Kidney capillary endothelial cell (primary cell): ENCODE data around the gene GNL3.
"Not testable (repeated sequence)": the region's sequence is repeated elsewhere in the genome, so short reads cannot be mapped to it uniquely, and the experiment has no call there.

ENCODE experiments used
- DNase-seq: peaks from one replicate; pipeline ENCODE4 v3.0.0-alpha.2; 2018; ENCODE audit warnings: low spot score

GNL3 gene

DNA sequence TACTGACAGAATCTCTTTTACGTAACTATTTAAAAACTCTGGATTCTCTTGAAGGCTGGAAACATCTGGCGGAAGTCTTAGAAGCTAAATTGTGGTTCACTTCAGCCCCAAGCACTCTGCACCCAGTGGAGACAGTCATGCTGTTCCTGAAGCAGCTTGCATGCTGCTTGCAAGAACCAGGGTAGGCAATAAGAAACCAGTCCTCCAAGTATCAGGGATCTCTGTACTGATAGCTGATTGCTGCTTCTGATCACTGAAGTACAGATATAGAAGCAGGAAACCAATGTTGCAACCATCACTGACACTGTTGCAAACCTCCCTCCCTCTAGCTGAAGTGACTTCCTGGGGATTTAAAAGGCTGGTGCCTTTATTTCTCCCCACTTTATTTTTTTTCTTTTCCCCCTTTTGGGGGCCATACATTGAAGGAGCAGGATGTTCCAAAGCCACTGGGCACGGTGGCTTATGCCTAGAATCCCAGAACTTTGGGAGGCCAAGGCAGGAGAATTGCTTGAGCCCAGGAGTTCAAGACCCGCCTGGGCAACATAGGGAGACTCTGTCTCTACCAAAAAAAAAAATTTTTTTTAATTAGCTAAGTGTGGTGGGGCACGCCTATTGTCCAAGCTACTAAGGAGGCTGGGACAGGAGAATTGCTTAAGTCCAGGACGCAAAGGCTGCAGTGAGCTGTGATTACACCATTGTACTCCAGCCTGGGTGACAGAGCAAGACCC lies 35.3 kb downstream of the GNL3 start:
- DNase-seq = no peak

DNA sequence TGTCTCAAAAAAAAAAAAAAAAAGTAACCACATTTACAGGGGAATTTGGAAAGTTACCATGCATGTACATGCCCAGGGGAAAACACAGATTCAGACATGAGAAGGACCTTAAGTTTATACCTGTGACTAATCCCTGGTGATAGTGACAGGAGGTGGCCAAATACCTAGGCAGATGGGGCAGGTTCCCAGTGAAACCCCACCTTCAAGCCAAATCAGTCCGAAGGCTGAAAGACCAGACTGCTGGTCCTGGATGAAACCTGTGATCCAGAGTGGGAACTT lies 35.8 kb downstream of the GNL3 start:
- DNase-seq = no peak

DNA sequence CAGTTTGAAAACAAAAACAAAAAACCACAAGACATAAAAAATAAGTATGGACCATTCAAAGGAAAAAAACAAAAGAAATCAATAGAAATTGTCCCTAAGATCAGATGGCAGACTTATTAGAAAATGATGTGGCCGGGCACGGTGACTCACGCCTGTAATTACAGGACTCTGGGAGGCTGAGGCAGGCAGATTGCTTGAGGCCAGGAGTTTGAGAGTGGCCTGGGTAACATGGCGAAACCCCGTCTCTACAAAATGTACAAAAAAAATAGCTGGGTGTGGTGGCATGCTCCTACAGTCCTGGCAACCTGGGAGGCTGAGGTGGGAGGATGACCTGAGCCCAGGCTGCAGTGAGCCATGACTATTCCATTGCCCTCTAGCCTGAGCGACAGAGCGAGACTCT lies 36.7 kb downstream of the GNL3 start:
- no peak for DNase-seq

DNA sequence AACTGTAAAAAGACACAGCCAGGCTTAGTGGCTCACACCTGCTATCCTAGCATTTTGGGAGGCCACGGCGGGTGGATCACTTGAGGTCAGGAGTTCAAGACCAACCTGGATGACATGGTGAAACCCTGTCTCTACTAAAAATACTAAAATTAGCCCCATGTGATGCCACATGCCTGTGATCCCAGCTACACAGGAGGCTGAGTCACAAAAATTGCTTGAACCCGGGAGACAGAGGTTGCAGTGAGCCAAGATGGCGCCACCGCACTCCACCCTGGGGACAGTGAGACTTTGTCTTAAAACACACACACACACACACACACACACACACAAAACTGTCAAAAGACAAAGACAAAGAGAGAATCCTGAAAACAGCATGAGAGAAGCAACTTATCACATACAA lies 38.1 kb downstream of the GNL3 start:
- no peak for DNase-seq

DNA sequence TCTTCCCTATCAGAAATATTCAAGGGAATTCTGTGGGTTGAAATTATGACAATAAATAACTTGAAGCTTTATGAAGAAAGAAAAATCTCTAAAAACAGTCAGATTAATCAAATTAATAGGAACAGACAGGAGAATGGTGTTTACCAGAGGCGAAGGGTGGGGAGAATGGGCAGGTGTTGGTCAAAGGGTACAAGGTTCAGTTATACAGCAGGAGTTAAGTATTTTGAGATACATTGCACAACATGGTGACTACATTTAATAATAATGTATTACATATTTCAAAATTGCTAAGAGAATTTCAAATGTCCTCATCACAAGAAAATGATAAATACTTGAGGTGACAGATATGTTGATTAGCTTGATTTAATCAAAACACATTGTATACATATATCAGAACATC lies 38.7 kb downstream of the GNL3 start:
- DNase-seq = no peak

DNA sequence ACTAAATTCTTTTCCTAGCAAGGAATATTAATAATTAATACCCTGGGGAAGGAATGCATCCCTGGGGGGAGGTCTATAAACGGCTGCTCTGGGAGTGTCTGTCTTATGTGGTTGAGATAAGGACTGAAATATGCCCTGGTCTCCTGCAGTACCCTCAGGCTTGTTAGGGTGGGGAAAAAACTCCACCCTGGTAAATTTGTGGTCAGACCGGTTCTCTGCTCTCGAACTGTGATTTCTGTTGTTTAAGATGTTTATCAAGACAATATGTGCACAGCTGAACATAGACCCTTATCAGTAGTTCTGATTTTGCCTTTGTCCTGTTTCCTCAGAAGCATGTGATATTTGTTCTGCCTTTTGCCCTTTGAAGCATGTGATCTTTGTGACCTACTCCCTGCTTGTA lies 42.9 kb downstream of the GNL3 start:
- not testable (repeated sequence) for DNase-seq

DNA sequence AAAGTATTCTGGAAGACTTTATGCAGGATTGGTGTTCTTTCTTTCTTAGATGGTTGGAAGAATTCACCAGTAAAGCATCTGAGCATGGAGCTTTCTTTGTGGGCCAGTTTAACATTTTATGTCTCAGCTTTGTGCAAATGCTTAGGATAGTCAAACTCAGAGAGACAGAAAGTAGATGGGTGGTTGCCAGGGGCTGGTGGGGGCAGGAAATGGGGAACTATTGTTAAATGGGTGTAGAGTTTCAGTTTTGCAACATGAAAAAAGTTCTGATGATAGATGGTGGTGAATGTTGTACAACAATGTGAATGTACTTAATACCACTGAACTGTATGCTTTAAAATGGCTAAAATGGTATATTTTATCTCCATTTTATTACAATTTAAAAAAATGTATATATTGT lies 44.8 kb downstream of the GNL3 start:
- no peak for DNase-seq

DNA sequence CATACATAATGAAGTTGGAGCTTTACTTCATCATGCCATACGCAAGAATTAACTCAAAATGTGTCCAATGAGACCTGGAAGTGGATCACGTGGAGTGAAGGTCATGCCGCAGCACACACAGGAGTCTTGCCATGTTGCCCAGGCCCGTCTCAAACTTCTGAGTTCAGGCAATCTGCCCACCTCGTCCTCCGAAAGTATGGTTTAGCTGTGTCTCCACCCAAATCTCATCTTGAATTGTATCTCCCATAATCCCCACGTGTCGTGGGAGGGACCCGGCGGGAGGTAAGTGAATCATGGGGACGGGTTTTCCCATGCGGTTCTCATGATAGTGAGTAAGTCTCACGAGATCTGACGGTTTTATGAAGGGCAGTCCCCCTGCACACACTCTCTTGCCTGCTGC lies 45.8 kb downstream of the GNL3 start:
- no peak for DNase-seq

DNA sequence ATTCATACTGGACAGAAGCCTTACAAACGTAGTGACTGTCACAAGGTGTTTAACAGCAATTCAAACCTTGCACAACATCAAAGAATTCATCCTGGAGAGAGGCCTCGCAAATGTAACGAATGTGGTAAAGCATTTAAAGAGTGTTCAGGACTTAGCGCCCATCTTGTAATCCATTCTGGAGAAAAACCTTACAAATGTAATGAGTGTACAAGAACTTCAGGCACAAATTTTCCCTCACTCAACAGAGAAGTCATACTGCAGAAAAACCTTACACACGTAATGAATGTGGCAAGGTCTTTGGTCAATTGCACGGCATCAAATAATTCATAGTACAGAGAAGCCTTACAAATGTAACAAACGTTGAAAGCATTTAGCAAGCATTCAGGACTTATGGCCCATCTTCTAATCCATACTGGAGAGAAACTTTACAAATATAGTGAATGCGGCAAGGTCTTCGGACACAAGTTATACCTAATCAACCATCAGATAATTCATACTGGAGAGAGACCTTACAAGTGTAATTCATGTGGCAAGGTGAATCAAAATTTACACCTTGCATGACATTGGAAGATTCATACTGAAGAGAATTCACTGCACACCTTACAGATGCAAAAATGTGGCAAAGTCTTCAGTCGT lies 47.5 kb downstream of the GNL3 start:
- DNase-seq = no peak

DNA sequence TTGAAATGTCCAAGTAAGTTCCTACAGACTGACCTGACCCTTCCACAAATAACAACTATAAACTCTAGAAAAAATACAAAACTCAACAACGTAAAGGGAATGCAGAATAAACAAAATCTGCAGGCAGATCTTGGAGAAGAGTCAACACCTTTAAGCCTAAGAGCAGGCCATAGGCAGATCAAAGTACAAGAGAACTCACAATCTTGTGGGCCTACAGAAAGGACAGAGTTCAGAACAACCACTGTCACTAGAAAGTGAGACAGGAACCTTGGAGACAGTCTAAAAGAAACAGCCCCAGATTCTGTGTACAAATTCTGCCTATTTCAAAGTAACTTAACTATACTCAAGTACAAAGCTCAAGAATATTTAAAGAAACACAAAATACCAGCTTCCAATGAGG lies 53.9 kb downstream of the GNL3 start:
- DNase-seq = no peak

DNA sequence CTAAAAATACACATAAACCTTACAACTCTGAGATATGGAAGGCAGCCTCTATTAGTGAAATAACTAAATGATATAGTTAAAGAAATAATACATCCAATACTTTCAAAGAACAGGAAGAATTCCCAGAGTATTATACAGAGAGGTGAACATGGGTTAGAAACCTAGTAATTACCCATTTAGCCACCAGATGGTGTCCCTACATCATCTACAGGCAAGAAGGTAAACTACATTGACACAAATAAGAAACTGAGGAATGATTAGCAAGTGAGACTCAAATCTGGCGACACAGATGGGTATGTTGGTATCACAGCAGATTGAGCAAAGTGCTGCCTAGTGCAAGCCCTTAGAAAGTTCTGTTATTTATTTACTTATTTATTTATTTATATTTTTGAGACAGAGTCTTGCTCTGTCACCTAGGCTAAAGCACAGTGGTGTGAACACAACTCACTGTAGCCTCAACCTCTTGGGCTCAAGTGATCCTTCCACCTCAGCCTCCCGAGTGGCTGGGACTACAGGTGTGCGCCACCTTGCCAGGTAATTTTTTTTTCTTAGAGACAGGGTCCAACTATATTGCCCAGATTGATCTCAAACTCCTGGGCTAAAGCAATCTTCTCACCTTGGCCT lies 56.7 kb downstream of the GNL3 start:
- peak; percentile 22 for DNase-seq

DNA sequence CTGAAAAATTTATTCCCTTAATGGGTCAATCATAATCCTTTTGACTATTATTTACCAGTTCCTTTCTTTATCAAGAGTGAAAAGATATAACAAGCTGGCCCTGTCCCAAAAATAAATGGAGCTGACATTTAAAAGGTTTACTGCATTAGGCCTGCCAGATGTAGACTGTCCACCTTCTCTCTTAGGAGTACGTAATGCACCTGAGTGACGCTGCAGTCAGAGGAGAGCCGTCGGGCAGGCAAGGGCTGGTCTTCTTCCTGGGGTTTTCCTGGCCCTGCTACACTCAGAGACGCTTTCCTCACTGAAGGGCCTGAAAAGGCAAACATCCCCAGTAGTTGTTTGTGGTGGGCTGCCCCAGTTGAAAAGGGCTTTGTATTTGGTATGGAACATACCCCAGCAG lies 57.3 kb downstream of the GNL3 start:
- DNase-seq = no peak

DNA sequence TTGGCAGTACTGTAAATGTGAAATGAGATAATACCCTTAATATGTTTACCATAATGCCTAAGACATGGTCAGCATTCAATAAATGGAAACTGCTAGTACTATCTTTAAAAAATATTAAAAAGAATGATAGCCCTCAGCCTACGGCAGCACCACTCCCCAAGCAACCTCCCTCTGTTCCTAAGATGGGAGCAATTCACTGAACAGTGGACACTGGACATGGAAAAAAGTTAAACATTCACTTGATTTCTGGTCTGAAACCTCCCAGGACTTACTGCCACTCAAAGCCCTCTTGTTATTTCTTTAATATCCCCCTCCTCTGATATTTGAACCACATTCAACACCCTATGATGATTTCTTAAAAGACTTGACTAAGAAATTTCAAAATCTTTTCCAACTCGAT lies 57.9 kb downstream of the GNL3 start:
- no peak for DNase-seq
